Naive thymus-derived CD4-positive, alpha-beta T cell (primary cell): ENCODE measurements around the gene CHMP4A. TPM values are rescaled to one million over a fixed set of nuclear protein-coding genes. Genes with fewer than 3 reads are reported as not detected.
A peak's percentile ranks its signal among the peaks of the same experiment; 100 is the strongest.

Source experiments
- ATAC-seq: fragments of 150-1000 bp; cut with Tn5 transposase; 2 replicates; pipeline ENCODE4 v1.10.0; 2021; ENCODE audit warnings: mild to moderate bottlenecking, moderate library complexity
- CTCF ChIA-PET: fragments of 350-600 bp; sonication (Branson Sonifier 250); formaldehyde crosslinking; loops from one replicate; lab custom pipeline; 2021; ENCODE audit warnings: antibody characterized with exemption; lab: Charles Lee
- POLR2A ChIA-PET: fragments of 350-600 bp; sonication (Branson Sonifier 250); formaldehyde crosslinking; loops from one replicate; lab custom pipeline; 2021; ENCODE audit warnings: antibody characterized with exemption, inconsistent platforms; lab: Charles Lee
- DNase-seq, 9 donors: peaks; one replicate each; pipeline versions ENCODE4 v3.0.0 to v3.0.0-alpha.2; 2020 to 2022; ENCODE audit warnings: mixed read lengths in 1 of 9
- H3K27ac ChIP-seq: one replicate; pipeline ENCODE4 v1.7.0; 2013; ENCODE audit warnings: mild to moderate bottlenecking, low read depth, low read length, moderate library complexity
- H3K27me3 ChIP-seq, 2 donors: one replicate each; pipeline ENCODE4 v1.7.0; 2013; ENCODE audit warnings: low read length in 2 of 2, mild to moderate bottlenecking in 2 of 2, moderate library complexity in 2 of 2; ENCODE audit not compliant: control insufficient read depth in 2 of 2, insufficient read depth in 2 of 2
- H3K36me3 ChIP-seq, 3 experiments: 1 replicate in 2 of 3; 2 replicates in 1 of 3; pipeline ENCODE4 v1.7.0; 2013; ENCODE audit warnings: low read length in 3 of 3, mild to moderate bottlenecking in 3 of 3, moderate library complexity in 1 of 3; ENCODE audit not compliant: insufficient read depth in 3 of 3, control insufficient read depth in 2 of 3
- H3K4me1 ChIP-seq, 2 donors: one replicate each; pipeline ENCODE4 v1.7.0; 2013; ENCODE audit warnings: low read length in 2 of 2, mild to moderate bottlenecking in 2 of 2, moderate library complexity in 1 of 2; ENCODE audit not compliant: control insufficient read depth in 2 of 2, insufficient read depth in 2 of 2
- H3K4me3 ChIP-seq: 2 replicates; pipeline ENCODE4 v1.7.0; 2013; ENCODE audit warnings: mild to moderate bottlenecking, low read length
- H3K9me3 ChIP-seq, 3 experiments: 1 replicate in 2 of 3; 2 replicates in 1 of 3; pipeline ENCODE4 v1.7.0; 2013; ENCODE audit warnings: low read length in 3 of 3; ENCODE audit not compliant: control insufficient read depth in 2 of 3
- H3K27ac Mint-ChIP-seq, 9 donors: one replicate each; pipeline ENCODE4 v1.8.0; 2020 to 2022; ENCODE audit warnings: mixed read lengths in 9 of 9, mild to moderate bottlenecking in 8 of 9, moderate library complexity in 5 of 9, inconsistent platforms in 2 of 9
- H3K27me3 Mint-ChIP-seq, 5 donors: one replicate each; pipeline ENCODE4 v1.8.0; 2021 to 2022; ENCODE audit warnings: mixed read lengths in 5 of 5, mild to moderate bottlenecking in 1 of 5
- H3K36me3 Mint-ChIP-seq, 5 donors: one replicate each; pipeline ENCODE4 v1.8.0; 2020 to 2022; ENCODE audit warnings: mixed read lengths in 5 of 5, mild to moderate bottlenecking in 3 of 5, inconsistent platforms in 1 of 5
- H3K4me1 Mint-ChIP-seq, 7 donors: one replicate each; pipeline ENCODE4 v1.8.0; 2020 to 2022; ENCODE audit warnings: mixed read lengths in 7 of 7, mild to moderate bottlenecking in 3 of 7, inconsistent platforms in 1 of 7
- H3K4me3 Mint-ChIP-seq, 10 donors: one replicate each; pipeline ENCODE4 v1.8.0; 2020 to 2022; ENCODE audit warnings: mild to moderate bottlenecking in 10 of 10, mixed read lengths in 10 of 10, moderate library complexity in 6 of 10, inconsistent platforms in 2 of 10
- H3K9me3 Mint-ChIP-seq, 11 donors: one replicate each; pipeline ENCODE4 v1.8.0; 2020 to 2022; ENCODE audit warnings: mixed read lengths in 11 of 11, mild to moderate bottlenecking in 4 of 11, inconsistent platforms in 1 of 11, moderate library complexity in 1 of 11
- intact Hi-C, 2 donors: fragments of 100-400 bp; cut with micrococcal nuclease; formaldehyde crosslinking; loops; one replicate each; pipeline ENCODE4 v1.15.1; 2023
- polyA plus RNA-seq, 2 donors: library from polyadenylated mRNA; unstranded; fragments of 300-500 nt; fragmentation: Illumina TruSeq; gene quantifications; one replicate each; pipeline ENCODE4 v1.2.3, GENCODE V29; 2021
- total RNA-seq, 6 experiments: library from RNA in 5 of 6; stranded (reverse) in 5 of 6; gene quantifications; 1 replicate in 5 of 6; 2 replicates in 1 of 6; pipeline ENCODE4 v1.2.3 and lab custom pipeline; 2021 to 2026

Gene CHMP4A
- total and polyA plus RNA-seq, 7 experiments from 2014 or later: 79.1 to 140 (median 94.1) TPM

GRCh38 chr14:24254630-24255392 lies 41.5 kb upstream of the CHMP4A start:
- no peaks in the 10 kb centered on the region for H3K27me3 ChIP-seq
- no peaks in the 10 kb centered on the region for H3K9me3 ChIP-seq
- CTCF ChIA-PET: interaction anchor here (0.8 kb wide), 1 partner anchor 12 kb away, joined by 3 read pairs; the partner anchor contains the start of gene TINF2
- Mint-ChIP-seq H3K27me3 (no peaks in the 10 kb centered on the region), H3K9me3 (no peaks in the 10 kb centered on the region), H3K36me3 (peaks cover 0 to 31% (median 7%) of the 10 kb centered on the region in 5 donors), H3K4me1 (peaks cover 0 to 20% (median 0%) of the 10 kb centered on the region in 7 donors), H3K4me3 (no peak overlapping the region), H3K27ac (peak overlapping the region in 1 of 9 donors; percentile 31)
- DNase-seq: no peak
- no peak overlapping the region for H3K27ac ChIP-seq
- no peak for ATAC-seq
- H3K36me3 ChIP-seq: peaks cover 0 to 40% (median 11%) of the 10 kb centered on the region in 3 experiments
- intact Hi-C loops: no loop called here
- H3K4me1 ChIP-seq: no peaks in the 10 kb centered on the region
- POLR2A ChIA-PET: no interaction called here
- H3K4me3 ChIP-seq: no peak overlapping the region

- Mint-ChIP-seq H3K36me3 (peaks cover 0 to 34% (median 9%) of the 10 kb centered on the region in 5 donors), H3K4me1 (peaks cover 0 to 22% (median 0%) of the 10 kb centered on the region in 7 donors), H3K9me3 (no peaks in the 10 kb centered on the region), H3K4me3 (no peak overlapping the region), H3K27me3 (no peaks in the 10 kb centered on the region), H3K27ac (peak overlapping the region in 1 of 9 donors; percentile 23)
- Histone ChIP-seq H3K4me3 (no peak overlapping the region), H3K27me3 (no peaks in the 10 kb centered on the region), H3K4me1 (no peaks in the 10 kb centered on the region), H3K36me3 (peaks cover 0 to 44% (median 11%) of the 10 kb centered on the region in 3 experiments), H3K9me3 (no peaks in the 10 kb centered on the region), H3K27ac (no peak overlapping the region)
- no peak for ATAC-seq
- ChIA-PET CTCF (no interaction called here), POLR2A (no interaction called here)
- intact Hi-C loops: no loop called here
- DNase-seq: no peak
These were observed 40.6 kb upstream of the CHMP4A start for GRCh38 chr14:24253936-24254335.

- peaks cover 0 to 34% (median 8%) of the 10 kb centered on the region in 5 donors for H3K36me3 Mint-ChIP-seq
- no peak overlapping the region for H3K4me3 Mint-ChIP-seq
- peaks cover 0 to 36% (median 4%) of the 10 kb centered on the region in 7 donors for H3K4me1 Mint-ChIP-seq
- Histone ChIP-seq H3K36me3 (peaks cover 0 to 44% (median 11%) of the 10 kb centered on the region in 3 experiments), H3K9me3 (no peaks in the 10 kb centered on the region), H3K27ac (no peak overlapping the region), H3K4me3 (no peak overlapping the region), H3K4me1 (no peaks in the 10 kb centered on the region), H3K27me3 (no peaks in the 10 kb centered on the region)
- H3K27me3 Mint-ChIP-seq: no peaks in the 10 kb centered on the region
- H3K9me3 Mint-ChIP-seq: no peaks in the 10 kb centered on the region
- CTCF ChIA-PET: interaction anchor here (1.1 to 1.2 kb wide), 2 partner anchors 47 to 55 kb away, joined by 3 to 6 read pairs; partner anchors contain the start of genes CIDEB, DHRS1 and NOP9
- POLR2A ChIA-PET: no interaction called here
- intact Hi-C loops: no loop called here
- no peak for DNase-seq
- H3K27ac Mint-ChIP-seq: no peak overlapping the region
- no peak for ATAC-seq
These were observed 39.2 kb upstream of the CHMP4A start for GRCh38 chr14:24252289-24253124.

GRCh38 chr14:24251880-24252288 lies 38.6 kb upstream of the CHMP4A start:
- H3K4me1 Mint-ChIP-seq: peaks cover 2 to 40% (median 8%) of the 10 kb centered on the region in 7 donors
- H3K27ac Mint-ChIP-seq: peak overlapping the region in 1 of 9 donors; percentile 73
- DNase-seq: no peak
- H3K27me3 ChIP-seq: no peaks in the 10 kb centered on the region
- no peak overlapping the region for H3K4me3 Mint-ChIP-seq
- intact Hi-C loops: no loop called here
- H3K36me3 Mint-ChIP-seq: peaks cover 0 to 34% (median 8%) of the 10 kb centered on the region in 5 donors
- H3K27ac ChIP-seq: no peak overlapping the region
- no peaks in the 10 kb centered on the region for H3K9me3 ChIP-seq
- H3K4me1 ChIP-seq: no peaks in the 10 kb centered on the region
- ChIA-PET CTCF (interaction anchor here (1.1 to 1.4 kb wide), 3 partner anchors 43 to 56 kb away, joined by 3 to 6 read pairs (median 3); partner anchors contain the start of genes CIDEB, DHRS1 and NOP9), POLR2A (no interaction called here)
- ATAC-seq: no peak
- H3K9me3 Mint-ChIP-seq: no peaks in the 10 kb centered on the region
- H3K4me3 ChIP-seq: no peak overlapping the region
- peaks cover 0 to 44% (median 11%) of the 10 kb centered on the region in 3 experiments for H3K36me3 ChIP-seq
- no peaks in the 10 kb centered on the region for H3K27me3 Mint-ChIP-seq

- H3K9me3 Mint-ChIP-seq: no peaks in the 10 kb centered on the region
These were observed 37.1 kb upstream of the CHMP4A start for GRCh38 chr14:24250354-24250753.

More at GRCh38 chr14:24250354-24250753, 37.1 kb upstream of the CHMP4A start:
- H3K36me3 ChIP-seq: peaks cover 0 to 33% (median 11%) of the 10 kb centered on the region in 3 experiments
- ATAC-seq (no peak), DNase-seq (no peak)
- no peak overlapping the region for H3K27ac ChIP-seq
- CTCF ChIA-PET: interaction anchor here (1.4 kb wide), 1 partner anchor 45 kb away, joined by 3 read pairs; no protein-coding TSS in a partner anchor
- H3K9me3 ChIP-seq: no peaks in the 10 kb centered on the region
- Mint-ChIP-seq H3K4me3 (peak overlapping the region in 1 of 10 donors; percentile 71), H3K27ac (peak overlapping the region in 5 of 9 donors; percentile 29 to 88 (median 67)), H3K4me1 (peaks cover 4 to 43% (median 10%) of the 10 kb centered on the region in 7 donors), H3K36me3 (peaks cover 0 to 24% (median 7%) of the 10 kb centered on the region in 5 donors), H3K27me3 (no peaks in the 10 kb centered on the region)
- no peak overlapping the region for H3K4me3 ChIP-seq
- H3K4me1 ChIP-seq: peaks cover 0 to 4% of the 10 kb centered on the region in 2 donors
- H3K27me3 ChIP-seq: no peaks in the 10 kb centered on the region
- intact Hi-C loops: no loop called here
- POLR2A ChIA-PET: no interaction called here
